GM10248 (cell line): Measurements from ENCODE around the gene DIPK1B.

Source experiments
- CTCF ChIA-PET: fragments of 300-600 bp; sonication (Branson Sonifier 250); formaldehyde crosslinking; extraction: SDS; loops from one replicate; lab custom pipeline; 2021; ENCODE audit warnings: antibody characterized with exemption; lab: Yijun Ruan, JAX
- POLR2A ChIA-PET: fragments of 350-650 bp; sonication (Branson Sonifier 250); formaldehyde crosslinking; extraction: SDS; loops from one replicate; lab custom pipeline; 2020; ENCODE audit warnings: antibody characterized with exemption; lab: Yijun Ruan, JAX
- DNase-seq: peaks from one replicate; pipeline ENCODE4 v3.0.0; 2012; ENCODE audit errors: extremely low spot score
- TF ChIP-seq, protein P1 (sequence below): IDR thresholded peaks from 2 replicates; pipeline ENCODE4 v1.5.1; 2012; ENCODE audit warnings: mild to moderate bottlenecking, low read depth; ENCODE audit errors: extremely low read depth, missing control alignments, control extremely low read depth

DIPK1B gene

DNA sequence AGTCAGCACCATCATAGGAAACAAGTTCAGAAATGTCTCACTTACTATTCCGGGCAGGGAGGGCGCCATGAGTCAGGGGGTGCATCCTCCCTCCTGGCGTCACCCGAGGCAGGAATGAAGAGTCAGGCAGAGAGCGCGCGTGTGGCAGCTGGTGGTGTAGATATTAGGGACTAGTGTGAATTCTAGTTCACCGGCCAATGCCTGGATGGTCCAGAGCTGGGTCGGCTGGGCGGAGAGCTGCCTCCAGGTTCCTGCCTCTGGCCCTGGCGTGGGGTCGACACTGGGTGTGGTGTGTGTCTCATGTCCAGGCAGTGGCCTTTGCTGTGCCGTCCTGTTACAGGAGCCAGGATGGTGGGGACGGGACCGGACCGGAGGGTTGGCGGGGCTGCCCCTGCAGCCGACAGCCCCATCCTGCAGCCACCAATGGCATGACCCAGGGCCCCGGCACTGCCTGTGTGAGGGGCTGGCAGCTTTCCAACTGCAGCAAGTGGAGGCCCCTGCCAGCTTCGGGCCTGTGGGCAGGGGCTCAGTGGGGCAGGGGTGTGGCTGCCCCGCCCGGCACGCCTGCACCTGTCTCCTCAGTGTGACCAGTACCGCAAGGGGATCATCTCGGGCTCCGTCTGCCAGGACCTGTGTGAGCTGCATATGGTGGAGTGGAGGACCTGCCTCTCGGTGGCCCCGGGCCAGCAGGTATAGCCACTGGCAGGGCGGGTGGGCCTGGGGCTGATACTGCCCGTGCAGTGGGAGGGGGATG lies 9.1 kb downstream of the DIPK1B start:
- CTCF ChIA-PET = interaction anchor here (1.2 to 1.4 kb wide), 2 partner anchors 8 to 20 kb away, joined by 3 to 4 read pairs; no protein-coding TSS in a partner anchor
- TF ChIP-seq, protein P1, sequence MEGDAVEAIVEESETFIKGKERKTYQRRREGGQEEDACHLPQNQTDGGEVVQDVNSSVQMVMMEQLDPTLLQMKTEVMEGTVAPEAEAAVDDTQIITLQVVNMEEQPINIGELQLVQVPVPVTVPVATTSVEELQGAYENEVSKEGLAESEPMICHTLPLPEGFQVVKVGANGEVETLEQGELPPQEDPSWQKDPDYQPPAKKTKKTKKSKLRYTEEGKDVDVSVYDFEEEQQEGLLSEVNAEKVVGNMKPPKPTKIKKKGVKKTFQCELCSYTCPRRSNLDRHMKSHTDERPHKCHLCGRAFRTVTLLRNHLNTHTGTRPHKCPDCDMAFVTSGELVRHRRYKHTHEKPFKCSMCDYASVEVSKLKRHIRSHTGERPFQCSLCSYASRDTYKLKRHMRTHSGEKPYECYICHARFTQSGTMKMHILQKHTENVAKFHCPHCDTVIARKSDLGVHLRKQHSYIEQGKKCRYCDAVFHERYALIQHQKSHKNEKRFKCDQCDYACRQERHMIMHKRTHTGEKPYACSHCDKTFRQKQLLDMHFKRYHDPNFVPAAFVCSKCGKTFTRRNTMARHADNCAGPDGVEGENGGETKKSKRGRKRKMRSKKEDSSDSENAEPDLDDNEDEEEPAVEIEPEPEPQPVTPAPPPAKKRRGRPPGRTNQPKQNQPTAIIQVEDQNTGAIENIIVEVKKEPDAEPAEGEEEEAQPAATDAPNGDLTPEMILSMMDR = no peak
- DNase-seq = no peak
- POLR2A ChIA-PET = no interaction called here

DNA sequence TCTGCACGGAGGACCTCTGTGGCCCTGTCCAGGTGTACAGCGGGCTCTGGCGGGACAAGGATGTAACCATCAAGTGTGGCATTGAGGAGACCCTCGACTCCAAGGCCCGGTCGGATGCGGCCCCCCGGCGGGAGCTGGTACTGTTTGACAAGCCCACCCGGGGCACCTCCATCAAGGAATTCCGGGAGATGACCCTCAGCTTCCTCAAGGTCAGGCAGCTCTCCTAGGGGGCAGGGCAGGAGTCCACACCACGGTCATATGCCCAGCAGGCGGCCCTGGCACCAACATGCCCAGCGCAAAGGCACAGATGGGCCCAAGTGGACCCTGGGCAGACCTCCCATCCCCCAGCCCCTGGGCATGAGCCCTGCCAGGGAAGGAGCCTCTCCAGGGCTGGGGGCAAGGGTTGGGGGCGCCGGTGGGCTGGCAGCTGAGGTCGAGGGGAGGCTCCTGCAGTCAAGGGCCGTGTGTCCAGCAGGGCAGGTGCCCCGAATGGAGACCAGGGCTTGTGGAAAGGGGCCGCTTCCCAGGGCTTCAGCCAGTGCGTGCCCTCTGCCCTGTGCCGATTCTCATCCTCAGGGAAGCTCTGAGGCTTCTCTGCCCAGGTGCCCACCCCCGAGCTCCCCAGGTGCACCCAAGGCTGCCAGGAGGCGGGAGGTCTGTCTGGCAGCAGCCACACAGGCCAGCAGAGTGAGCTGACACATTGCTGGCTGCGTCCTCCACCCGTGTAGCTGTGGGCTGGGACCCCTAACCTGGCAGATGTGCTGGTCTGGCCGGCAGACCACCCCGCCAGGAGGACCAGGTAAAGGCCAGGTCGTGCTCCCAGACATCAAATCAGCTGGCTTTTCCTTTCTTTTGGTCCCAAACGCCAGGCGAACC lies 10.0 kb downstream of the DIPK1B start:
- ChIA-PET POLR2A (no interaction called here), CTCF (interaction anchor here (1.0 to 1.4 kb wide), 2 partner anchors 9 to 19 kb away, joined by 3 to 4 read pairs; no protein-coding TSS in a partner anchor)

DNA sequence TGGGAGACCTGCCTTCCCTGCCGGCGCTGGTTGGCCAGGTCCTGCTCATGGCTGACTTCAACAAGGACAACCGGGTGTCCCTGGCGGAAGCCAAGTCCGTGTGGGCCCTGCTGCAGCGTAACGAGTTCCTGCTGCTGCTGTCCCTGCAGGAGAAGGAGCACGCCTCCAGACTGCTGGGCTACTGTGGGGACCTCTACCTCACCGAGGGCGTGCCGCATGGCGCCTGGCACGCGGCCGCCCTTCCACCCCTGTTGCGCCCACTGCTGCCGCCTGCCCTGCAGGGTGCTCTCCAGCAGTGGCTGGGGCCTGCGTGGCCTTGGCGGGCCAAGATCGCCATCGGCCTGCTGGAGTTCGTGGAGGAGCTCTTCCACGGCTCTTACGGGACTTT lies 10.6 kb downstream of the DIPK1B start:
- no peak for DNase-seq
- ChIA-PET CTCF (interaction anchor here (1.0 to 1.4 kb wide), 2 partner anchors 10 to 20 kb away, joined by 3 to 4 read pairs; no protein-coding TSS in a partner anchor), POLR2A (no interaction called here)
- TF ChIP-seq, protein P1 = no peak

More for the DNA sequence above, 10.0 kb downstream of the DIPK1B start:
- no peak for DNase-seq
- TF ChIP-seq, protein P1 = no peak

DNA sequence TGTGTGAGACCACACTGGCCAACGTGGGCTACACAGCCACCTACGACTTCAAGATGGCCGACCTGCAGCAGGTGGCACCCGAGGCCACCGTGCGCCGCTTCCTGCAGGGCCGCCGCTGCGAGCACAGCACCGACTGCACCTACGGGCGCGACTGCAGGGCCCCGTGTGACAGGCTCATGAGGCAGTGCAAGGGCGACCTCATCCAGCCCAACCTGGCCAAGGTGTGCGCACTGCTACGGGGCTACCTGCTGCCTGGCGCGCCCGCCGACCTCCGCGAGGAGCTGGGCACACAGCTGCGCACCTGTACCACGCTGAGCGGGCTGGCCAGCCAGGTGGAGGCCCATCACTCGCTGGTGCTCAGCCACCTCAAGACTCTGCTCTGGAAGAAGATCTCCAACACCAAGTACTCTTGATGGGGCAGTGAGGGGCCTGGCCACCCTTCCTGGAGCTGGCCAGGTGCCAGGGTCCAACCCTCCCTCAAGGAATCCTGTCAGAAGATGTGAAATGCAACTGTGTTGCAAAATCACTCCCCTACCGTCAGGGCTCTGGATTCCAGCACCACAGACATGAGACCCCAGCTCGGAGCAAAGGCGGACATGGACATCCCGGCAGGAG lies 11.1 kb downstream of the DIPK1B start:
- TF ChIP-seq, protein P1 = no peak
- no peak for DNase-seq
- POLR2A ChIA-PET = no interaction called here
- CTCF ChIA-PET = interaction anchor here (1.0 to 1.4 kb wide), 2 partner anchors 10 to 20 kb away, joined by 3 to 4 read pairs; no protein-coding TSS in a partner anchor

DNA sequence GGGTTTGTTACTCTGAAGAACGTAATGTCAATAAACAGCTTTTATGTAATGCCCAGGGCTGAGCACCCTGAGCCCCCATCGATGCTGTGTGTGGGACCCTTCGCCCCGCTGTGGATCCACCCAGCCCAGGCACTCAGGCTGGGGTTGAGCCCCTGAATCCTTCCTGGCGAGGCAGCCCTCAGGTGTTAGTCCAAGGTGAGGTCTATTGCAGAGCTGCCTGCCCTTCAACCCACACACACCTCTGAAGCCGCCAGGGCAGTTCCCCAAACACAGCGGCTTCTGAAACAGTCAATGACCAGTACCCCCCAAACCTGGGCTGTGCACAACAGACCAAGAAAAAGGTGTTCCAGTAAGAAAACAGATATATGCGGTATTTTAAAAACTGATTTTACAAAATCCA lies 11.6 kb downstream of the DIPK1B start:
- DNase-seq = no peak
- TF ChIP-seq, protein P1 = no peak
- ChIA-PET POLR2A (interaction anchor here (0.6 kb wide), 1 partner anchor 393 kb away, joined by 3 read pairs; no protein-coding TSS in a partner anchor), CTCF (no interaction called here)

DNA sequence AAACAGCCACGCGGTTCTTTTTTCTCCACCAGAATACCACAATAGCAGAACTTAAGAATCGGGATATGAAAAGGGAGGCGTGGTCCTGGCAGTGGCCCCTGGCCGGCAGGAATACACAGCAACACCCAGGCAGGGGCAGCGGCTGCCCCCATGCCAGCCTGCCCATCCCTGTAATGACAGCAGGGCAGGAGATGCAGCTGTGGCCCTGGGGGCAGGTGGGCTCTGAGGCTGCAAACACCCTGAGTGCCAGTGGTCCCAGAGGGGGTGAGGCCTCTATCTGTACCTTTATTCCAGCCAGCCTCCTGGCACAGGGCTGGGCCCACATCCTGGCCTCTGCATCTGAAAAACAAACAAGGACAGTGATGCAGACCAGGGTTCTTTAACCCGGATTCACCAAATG lies 12.4 kb downstream of the DIPK1B start:
- TF ChIP-seq, protein P1 = no peak
- no peak for DNase-seq
- ChIA-PET POLR2A (no interaction called here), CTCF (no interaction called here)
